SK-N-SH (cell line): ENCODE results near the gene CACNA1A. TPM values are rescaled to one million over a fixed set of nuclear protein-coding genes. Genes with fewer than 3 reads are reported as not detected.
A peak's percentile ranks its signal among the peaks of the same experiment; 100 is the strongest.

Experiments
- CTCF ChIA-PET: fragments of 300-600, 350-600 bp; formaldehyde crosslinking; extraction: SDS; loops from one replicate; lab custom pipeline; 2021; lab: Yijun Ruan, JAX
- POLR2A ChIA-PET: fragments of 350-600 bp; sonication (Branson Sonifier 250); formaldehyde crosslinking; extraction: SDS; loops from one replicate; lab custom pipeline; 2020; ENCODE audit warnings: antibody characterized with exemption, inconsistent platforms; lab: Yijun Ruan, JAX
- DNase-seq: peaks from one replicate; pipeline ENCODE4 v3.0.0; 2012
- H2AFZ ChIP-seq: fragments of 200-600 bp; sonication (generic); 2 replicates; pipeline ENCODE4 v1.8.1; 2016; ENCODE audit warnings: antibody characterized with exemption, mild to moderate bottlenecking, low read depth
- H3F3A ChIP-seq: fragments of 200-600 bp; sonication (generic); replicated peaks from 2 replicates; pipeline ENCODE3; 2016; ENCODE audit warnings: antibody characterized with exemption, mild to moderate bottlenecking; ENCODE audit not compliant: insufficient read depth
- H3K27ac ChIP-seq, 2 experiments: fragments of 200-500 bp in 1 of 2; fragments of 200-600 bp in 1 of 2; sonication (Bioruptor generic) in 1 of 2; sonication (generic), shearing (Covaris generic) in 1 of 2; 2 replicates each; pipeline versions ENCODE4 v1.5.1 to v1.6.1; 2014 to 2016; ENCODE audit warnings: low read depth in 2 of 2, inconsistent platforms in 1 of 2, low read length in 1 of 2, mild to moderate bottlenecking in 1 of 2, mixed read lengths in 1 of 2
- H3K27me3 ChIP-seq: fragments of 200-600 bp; sonication (generic), shearing (Covaris generic); 2 replicates; pipeline ENCODE4 v1.6.1; 2016; ENCODE audit warnings: mixed run types; ENCODE audit not compliant: insufficient read depth
- H3K36me3 ChIP-seq, 2 experiments: fragments of 200-500 bp in 1 of 2; fragments of 200-600 bp in 1 of 2; sonication (Bioruptor generic) in 1 of 2; sonication (generic) in 1 of 2; replicated peaks in 1 of 2; 2 replicates each; pipeline versions ENCODE3 to v1.5.1; 2014 to 2016; ENCODE audit warnings: low read length in 1 of 2, mild to moderate bottlenecking in 1 of 2; ENCODE audit not compliant: insufficient read depth in 2 of 2, control insufficient read depth in 1 of 2
- H3K4me1 ChIP-seq, 2 experiments: fragments of 200-500 bp in 1 of 2; fragments of 200-600 bp in 1 of 2; sonication (Bioruptor generic) in 1 of 2; sonication (generic), shearing (Covaris generic) in 1 of 2; 2 replicates each; pipeline versions ENCODE4 v1.5.1 to v1.6.1; 2014 to 2016; ENCODE audit warnings: low read depth in 1 of 2, low read length in 1 of 2, mixed run types in 1 of 2; ENCODE audit not compliant: insufficient read depth in 2 of 2, control insufficient read depth in 1 of 2
- H3K4me2 ChIP-seq: fragments of 200-600 bp; sonication (generic), shearing (Covaris generic); 2 replicates; pipeline ENCODE4 v1.6.1; 2017; ENCODE audit warnings: mixed run types
- H3K4me3 ChIP-seq, 2 experiments: fragments of 200-500 bp in 1 of 2; fragments of 200-600 bp in 1 of 2; sonication (Bioruptor generic) in 1 of 2; sonication (generic), shearing (Covaris generic) in 1 of 2; 2 replicates each; pipeline versions ENCODE4 v1.5.1 to v1.8.1; 2014 to 2016; ENCODE audit warnings: low read depth in 2 of 2, inconsistent platforms in 1 of 2, low read length in 1 of 2, mild to moderate bottlenecking in 1 of 2, mixed read lengths in 1 of 2, moderate library complexity in 1 of 2
- H3K79me2 ChIP-seq: fragments of 200-600 bp; sonication (generic); 2 replicates; pipeline ENCODE4 v1.8.1; 2017; ENCODE audit warnings: mild to moderate bottlenecking; ENCODE audit not compliant: insufficient read depth
- H3K9ac ChIP-seq: fragments of 200-600 bp; sonication (generic); 2 replicates; pipeline ENCODE4 v1.6.1; 2017; ENCODE audit warnings: mixed run types
- H3K9me2 ChIP-seq: fragments of 200-600 bp; sonication (generic); 2 replicates; pipeline ENCODE4 v1.6.1; 2017; ENCODE audit warnings: mixed run types
- H3K9me3 ChIP-seq: fragments of 200-600 bp; sonication (generic); 2 replicates; pipeline ENCODE4 v1.6.1; 2017; ENCODE audit warnings: mixed run types, mild to moderate bottlenecking, moderate library complexity
- H4K20me1 ChIP-seq: fragments of 200-600 bp; sonication (generic); 2 replicates; pipeline ENCODE4 v1.6.1; 2017; ENCODE audit warnings: mild to moderate bottlenecking, mixed run types; ENCODE audit not compliant: insufficient read depth
- ELF1 ChIP-seq: IDR thresholded peaks from 2 replicates; pipeline ENCODE4 v1.4.0; 2012
- EP300 ChIP-seq, 2 experiments: IDR thresholded peaks; 2 replicates each; pipeline versions ENCODE4 v1.4.0 to v1.6.1; 2012; ENCODE audit warnings: borderline replicate concordance in 1 of 2, low read depth in 1 of 2, low read length in 1 of 2
- FOXM1 ChIP-seq: IDR thresholded peaks from 2 replicates; pipeline ENCODE4 v1.4.0; 2012; ENCODE audit warnings: low read depth, mild to moderate bottlenecking
- GABPA ChIP-seq: IDR thresholded peaks from 2 replicates; pipeline ENCODE4 v1.4.0; 2012; ENCODE audit warnings: low read depth, mild to moderate bottlenecking
- GATA2 ChIP-seq: sonication (generic); formaldehyde crosslinking; IDR thresholded peaks from 2 replicates; pipeline ENCODE4 v1.5.0; 2020; ENCODE audit warnings: mild to moderate bottlenecking, missing genetic modification reagents
- MEF2A ChIP-seq: IDR thresholded peaks from 2 replicates; pipeline ENCODE4 v1.4.0; 2012; ENCODE audit warnings: low read depth, borderline replicate concordance
- NFIC ChIP-seq: IDR thresholded peaks from 2 replicates; pipeline ENCODE4 v1.4.0; 2012; ENCODE audit warnings: borderline replicate concordance
- RFX5 ChIP-seq: IDR thresholded peaks from 2 replicates; pipeline ENCODE4 v1.6.1; 2012; ENCODE audit warnings: mild to moderate bottlenecking, improper control_type of control experiment, low read length
- SIN3A ChIP-seq: IDR thresholded peaks from 2 replicates; pipeline ENCODE4 v1.6.1; 2012; ENCODE audit warnings: low read depth, mild to moderate bottlenecking, low read length, moderate library complexity, borderline replicate concordance
- TAF1 ChIP-seq: IDR thresholded peaks from 2 replicates; pipeline ENCODE4 v1.6.1; 2012; ENCODE audit warnings: low read depth, mild to moderate bottlenecking, low read length, moderate library complexity, borderline replicate concordance
- TCF12 ChIP-seq: IDR thresholded peaks from 2 replicates; pipeline ENCODE4 v1.4.0; 2012
- YY1 ChIP-seq: IDR thresholded peaks from 2 replicates; pipeline ENCODE4 v1.4.0; 2012; ENCODE audit warnings: low read depth, mild to moderate bottlenecking
- WGBS: methylation state at CpG from one replicate; pipeline ENCODE4 v1.1.6; 2017; ENCODE audit warnings: low lambda C conversion rate; 5-methylcytosine and 5-hydroxymethylcytosine counted together
- polyA plus RNA-seq, 3 experiments: library from polyadenylated mRNA; depleted of rRNA; stranded (reverse); fragments of >200 nt; gene quantifications; 2 replicates each; pipeline ENCODE4 v1.2.3, GENCODE V29; 2012
- TF ChIP-seq, protein P1 (sequence below): IDR thresholded peaks from 2 replicates; pipeline ENCODE4 v1.6.1; 2012; ENCODE audit warnings: mild to moderate bottlenecking, low read depth, low read length, moderate library complexity
- TF ChIP-seq, protein P2 (sequence below): IDR thresholded peaks from 2 replicates; pipeline ENCODE4 v1.4.0; 2012; ENCODE audit warnings: low read depth
- TF ChIP-seq, protein P3 (sequence below): fragments of 150-350 bp; IDR thresholded peaks from 2 replicates; pipeline ENCODE4 v1.6.1; 2017; ENCODE audit warnings: antibody characterized with exemption, low read length, low read depth, borderline replicate concordance
- TF ChIP-seq, protein P4 (sequence below): fragments of 150-350 bp; IDR thresholded peaks from 2 replicates; pipeline ENCODE4 v1.6.1; 2016; ENCODE audit warnings: mild to moderate bottlenecking, low read depth, low read length
- TF ChIP-seq, protein P5 (sequence below): IDR thresholded peaks from 2 replicates; pipeline ENCODE4 v1.4.0; 2012; ENCODE audit warnings: low read depth, borderline replicate concordance

CACNA1A gene
- polyA plus RNA-seq, 1 of the 3 experiments (the other 2 are of a cell fraction) = 1.3 TPM

DNA sequence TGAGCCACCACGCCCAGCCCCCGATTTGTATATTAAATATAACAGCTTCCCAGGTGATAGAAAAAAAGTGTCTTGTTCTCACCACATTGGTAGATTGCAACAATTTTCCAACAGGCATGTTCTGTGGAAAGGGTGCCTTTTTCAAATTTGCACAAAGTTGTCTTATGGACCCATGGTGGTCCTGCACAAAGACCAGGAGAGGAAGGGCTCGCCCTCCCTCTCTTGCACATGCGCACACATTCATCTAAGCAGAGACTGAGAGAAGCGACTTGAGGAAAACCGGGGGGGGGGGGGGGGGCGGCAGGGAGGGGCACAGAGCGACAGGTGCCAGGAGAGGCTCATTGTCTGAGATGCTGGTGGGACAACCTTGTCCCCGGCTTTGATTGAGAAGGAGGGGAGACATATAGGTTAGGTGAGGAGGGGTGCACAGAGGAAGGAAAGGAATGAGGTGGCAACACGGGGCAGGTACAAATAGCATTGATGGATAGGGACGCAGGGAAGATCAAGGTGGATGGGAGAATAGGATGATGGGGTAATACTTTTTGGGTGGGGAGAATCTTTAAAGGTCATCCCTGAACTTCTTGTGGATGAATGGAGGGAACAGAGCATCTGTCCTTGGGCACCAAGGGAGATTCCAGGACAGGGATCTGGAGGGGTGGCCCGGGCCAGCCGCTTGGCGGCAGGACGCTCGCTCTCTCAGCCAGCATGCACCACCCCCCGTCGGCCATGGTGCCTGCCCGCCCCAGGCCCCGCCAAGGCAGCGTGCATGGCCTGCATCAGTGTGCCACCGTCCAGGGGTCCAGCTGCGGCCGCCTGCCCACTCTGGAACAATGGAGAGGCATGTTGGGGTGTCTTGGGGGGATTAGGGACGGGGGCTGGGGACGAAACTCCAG, 280.1 kb downstream of the CACNA1A start:
- POLR2A ChIA-PET = no interaction called here
- H3K4me3 ChIP-seq = no peak overlapping the region
- TF ChIP-seq ELF1 (no peak), GATA2 (no peak), NFIC (no peak), EP300 (IDR thresholded peaks at IDR 0.05; ENCODE audit: borderline replicate concordance in 1 of 2, low read depth in 1 of 2, low read length in 1 of 2) (no peak), TCF12 (no peak), SIN3A (no peak), GABPA (no peak), TAF1 (no peak), MEF2A (no peak), RFX5 (no peak), FOXM1 (no peak), YY1 (no peak)
- TF ChIP-seq, protein P1, sequence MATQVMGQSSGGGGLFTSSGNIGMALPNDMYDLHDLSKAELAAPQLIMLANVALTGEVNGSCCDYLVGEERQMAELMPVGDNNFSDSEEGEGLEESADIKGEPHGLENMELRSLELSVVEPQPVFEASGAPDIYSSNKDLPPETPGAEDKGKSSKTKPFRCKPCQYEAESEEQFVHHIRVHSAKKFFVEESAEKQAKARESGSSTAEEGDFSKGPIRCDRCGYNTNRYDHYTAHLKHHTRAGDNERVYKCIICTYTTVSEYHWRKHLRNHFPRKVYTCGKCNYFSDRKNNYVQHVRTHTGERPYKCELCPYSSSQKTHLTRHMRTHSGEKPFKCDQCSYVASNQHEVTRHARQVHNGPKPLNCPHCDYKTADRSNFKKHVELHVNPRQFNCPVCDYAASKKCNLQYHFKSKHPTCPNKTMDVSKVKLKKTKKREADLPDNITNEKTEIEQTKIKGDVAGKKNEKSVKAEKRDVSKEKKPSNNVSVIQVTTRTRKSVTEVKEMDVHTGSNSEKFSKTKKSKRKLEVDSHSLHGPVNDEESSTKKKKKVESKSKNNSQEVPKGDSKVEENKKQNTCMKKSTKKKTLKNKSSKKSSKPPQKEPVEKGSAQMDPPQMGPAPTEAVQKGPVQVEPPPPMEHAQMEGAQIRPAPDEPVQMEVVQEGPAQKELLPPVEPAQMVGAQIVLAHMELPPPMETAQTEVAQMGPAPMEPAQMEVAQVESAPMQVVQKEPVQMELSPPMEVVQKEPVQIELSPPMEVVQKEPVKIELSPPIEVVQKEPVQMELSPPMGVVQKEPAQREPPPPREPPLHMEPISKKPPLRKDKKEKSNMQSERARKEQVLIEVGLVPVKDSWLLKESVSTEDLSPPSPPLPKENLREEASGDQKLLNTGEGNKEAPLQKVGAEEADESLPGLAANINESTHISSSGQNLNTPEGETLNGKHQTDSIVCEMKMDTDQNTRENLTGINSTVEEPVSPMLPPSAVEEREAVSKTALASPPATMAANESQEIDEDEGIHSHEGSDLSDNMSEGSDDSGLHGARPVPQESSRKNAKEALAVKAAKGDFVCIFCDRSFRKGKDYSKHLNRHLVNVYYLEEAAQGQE = no peak
- TF ChIP-seq, protein P2, sequence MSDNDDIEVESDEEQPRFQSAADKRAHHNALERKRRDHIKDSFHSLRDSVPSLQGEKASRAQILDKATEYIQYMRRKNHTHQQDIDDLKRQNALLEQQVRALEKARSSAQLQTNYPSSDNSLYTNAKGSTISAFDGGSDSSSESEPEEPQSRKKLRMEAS = no peak
- TF ChIP-seq, protein P3, sequence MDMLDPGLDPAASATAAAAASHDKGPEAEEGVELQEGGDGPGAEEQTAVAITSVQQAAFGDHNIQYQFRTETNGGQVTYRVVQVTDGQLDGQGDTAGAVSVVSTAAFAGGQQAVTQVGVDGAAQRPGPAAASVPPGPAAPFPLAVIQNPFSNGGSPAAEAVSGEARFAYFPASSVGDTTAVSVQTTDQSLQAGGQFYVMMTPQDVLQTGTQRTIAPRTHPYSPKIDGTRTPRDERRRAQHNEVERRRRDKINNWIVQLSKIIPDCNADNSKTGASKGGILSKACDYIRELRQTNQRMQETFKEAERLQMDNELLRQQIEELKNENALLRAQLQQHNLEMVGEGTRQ = no peak
- TF ChIP-seq, protein P4, sequence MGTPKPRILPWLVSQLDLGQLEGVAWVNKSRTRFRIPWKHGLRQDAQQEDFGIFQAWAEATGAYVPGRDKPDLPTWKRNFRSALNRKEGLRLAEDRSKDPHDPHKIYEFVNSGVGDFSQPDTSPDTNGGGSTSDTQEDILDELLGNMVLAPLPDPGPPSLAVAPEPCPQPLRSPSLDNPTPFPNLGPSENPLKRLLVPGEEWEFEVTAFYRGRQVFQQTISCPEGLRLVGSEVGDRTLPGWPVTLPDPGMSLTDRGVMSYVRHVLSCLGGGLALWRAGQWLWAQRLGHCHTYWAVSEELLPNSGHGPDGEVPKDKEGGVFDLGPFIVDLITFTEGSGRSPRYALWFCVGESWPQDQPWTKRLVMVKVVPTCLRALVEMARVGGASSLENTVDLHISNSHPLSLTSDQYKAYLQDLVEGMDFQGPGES = no peak
- TF ChIP-seq, protein P5, sequence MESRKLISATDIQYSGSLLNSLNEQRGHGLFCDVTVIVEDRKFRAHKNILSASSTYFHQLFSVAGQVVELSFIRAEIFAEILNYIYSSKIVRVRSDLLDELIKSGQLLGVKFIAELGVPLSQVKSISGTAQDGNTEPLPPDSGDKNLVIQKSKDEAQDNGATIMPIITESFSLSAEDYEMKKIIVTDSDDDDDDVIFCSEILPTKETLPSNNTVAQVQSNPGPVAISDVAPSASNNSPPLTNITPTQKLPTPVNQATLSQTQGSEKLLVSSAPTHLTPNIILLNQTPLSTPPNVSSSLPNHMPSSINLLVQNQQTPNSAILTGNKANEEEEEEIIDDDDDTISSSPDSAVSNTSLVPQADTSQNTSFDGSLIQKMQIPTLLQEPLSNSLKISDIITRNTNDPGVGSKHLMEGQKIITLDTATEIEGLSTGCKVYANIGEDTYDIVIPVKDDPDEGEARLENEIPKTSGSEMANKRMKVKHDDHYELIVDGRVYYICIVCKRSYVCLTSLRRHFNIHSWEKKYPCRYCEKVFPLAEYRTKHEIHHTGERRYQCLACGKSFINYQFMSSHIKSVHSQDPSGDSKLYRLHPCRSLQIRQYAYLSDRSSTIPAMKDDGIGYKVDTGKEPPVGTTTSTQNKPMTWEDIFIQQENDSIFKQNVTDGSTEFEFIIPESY = no peak
- no peaks in the 10 kb centered on the region for H3F3A ChIP-seq
- H2AFZ ChIP-seq = no peak overlapping the region
- H4K20me1 ChIP-seq = no peaks in the 10 kb centered on the region
- DNase-seq = no peak
- no peaks in the 10 kb centered on the region for H3K9me2 ChIP-seq
- no peaks in the 10 kb centered on the region for H3K4me1 ChIP-seq
- no peaks in the 10 kb centered on the region for H3K9me3 ChIP-seq
- 0 out of 2 replicates have a peak overlapping the region, but pooled peaks have one; percentile 19 for H3K4me2 ChIP-seq
- no peak overlapping the region for H3K27ac ChIP-seq
- H3K36me3 ChIP-seq = no peaks in the 10 kb centered on the region
- H3K79me2 ChIP-seq = no peaks in the 10 kb centered on the region
- H3K9ac ChIP-seq = no peak overlapping the region
- CTCF ChIA-PET = interaction anchor here (0.5 kb wide), 1 partner anchor 404 kb away, joined by 3 read pairs; no protein-coding TSS in a partner anchor
- H3K27me3 ChIP-seq = peaks cover 76% of the 10 kb centered on the region
- WGBS = 10% methylated on average over 23 of the region's 26 CpGs
